Activated CD4-positive, alpha-beta T cell treated with anti-CD3 and anti-CD28 coated beads for 1 hour (primary cell): Measurements from ENCODE around the gene ARHGAP27.

Source experiments
- DNase-seq: peaks from one replicate; pipeline ENCODE4 v3.0.0-alpha.2; 2020

Gene ARHGAP27

GRCh38 chr17:45408611-45409421 is 23.9 kb downstream of the ARHGAP27 start:
- no peak for DNase-seq

GRCh38 chr17:45406107-45406506 is 26.6 kb downstream of the ARHGAP27 start:
- no peak for DNase-seq

- no peak for DNase-seq
Observed at GRCh38 chr17:45405250-45406086, 27.2 kb downstream of the ARHGAP27 start.

- DNase-seq, result no peak
Observed at GRCh38 chr17:45404870-45405249, 27.8 kb downstream of the ARHGAP27 start.

GRCh38 chr17:45403906-45404490 is 28.7 kb downstream of the ARHGAP27 start:
- no peak for DNase-seq

DNA sequence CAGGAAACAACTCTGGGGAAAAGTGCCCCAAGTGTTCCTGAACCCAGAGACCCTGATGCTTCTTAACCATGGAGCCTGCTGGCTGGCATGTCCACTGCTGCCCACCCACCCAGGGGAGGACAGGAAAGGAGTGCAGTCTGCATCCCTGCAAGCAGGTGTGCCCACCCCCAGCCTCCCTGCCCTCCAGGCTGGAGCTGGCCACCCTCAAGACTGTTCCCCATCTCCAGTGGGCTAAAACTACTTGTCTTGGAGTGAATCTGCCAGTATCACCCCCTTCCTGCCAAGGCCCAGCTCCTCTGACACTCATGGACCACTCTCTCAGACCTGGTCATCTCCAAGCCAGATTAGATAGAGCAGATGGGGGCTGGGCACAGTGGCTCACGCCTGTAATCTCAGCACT is 29.8 kb downstream of the ARHGAP27 start:
- DNase-seq, result no peak

GRCh38 chr17:45398800-45399199 is 33.9 kb downstream of the ARHGAP27 start:
- DNase-seq, result no peak

DNA sequence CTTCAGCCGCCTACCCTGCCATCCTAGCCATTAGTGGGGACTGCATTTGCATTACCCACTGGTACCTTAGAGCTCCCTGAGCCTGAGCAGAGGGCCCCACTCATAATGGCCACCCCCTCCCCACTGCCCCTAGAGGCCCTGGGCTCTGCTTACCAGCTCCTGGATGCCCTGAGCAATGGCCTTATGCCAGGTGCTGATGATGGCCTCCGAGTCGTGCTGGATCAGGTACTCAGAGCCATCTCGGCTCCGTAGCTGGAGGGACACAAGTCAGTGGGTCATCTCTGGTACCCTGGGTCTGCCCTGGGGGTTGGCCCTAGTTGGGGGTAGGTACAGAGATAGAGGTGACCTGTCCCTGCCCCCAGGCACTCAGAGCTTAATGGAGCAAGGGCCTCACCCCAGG is 34.9 kb downstream of the ARHGAP27 start:
- DNase-seq, result no peak

- DNase-seq, result no peak
Observed at GRCh38 chr17:45396496-45397205, 36.0 kb downstream of the ARHGAP27 start.

DNA sequence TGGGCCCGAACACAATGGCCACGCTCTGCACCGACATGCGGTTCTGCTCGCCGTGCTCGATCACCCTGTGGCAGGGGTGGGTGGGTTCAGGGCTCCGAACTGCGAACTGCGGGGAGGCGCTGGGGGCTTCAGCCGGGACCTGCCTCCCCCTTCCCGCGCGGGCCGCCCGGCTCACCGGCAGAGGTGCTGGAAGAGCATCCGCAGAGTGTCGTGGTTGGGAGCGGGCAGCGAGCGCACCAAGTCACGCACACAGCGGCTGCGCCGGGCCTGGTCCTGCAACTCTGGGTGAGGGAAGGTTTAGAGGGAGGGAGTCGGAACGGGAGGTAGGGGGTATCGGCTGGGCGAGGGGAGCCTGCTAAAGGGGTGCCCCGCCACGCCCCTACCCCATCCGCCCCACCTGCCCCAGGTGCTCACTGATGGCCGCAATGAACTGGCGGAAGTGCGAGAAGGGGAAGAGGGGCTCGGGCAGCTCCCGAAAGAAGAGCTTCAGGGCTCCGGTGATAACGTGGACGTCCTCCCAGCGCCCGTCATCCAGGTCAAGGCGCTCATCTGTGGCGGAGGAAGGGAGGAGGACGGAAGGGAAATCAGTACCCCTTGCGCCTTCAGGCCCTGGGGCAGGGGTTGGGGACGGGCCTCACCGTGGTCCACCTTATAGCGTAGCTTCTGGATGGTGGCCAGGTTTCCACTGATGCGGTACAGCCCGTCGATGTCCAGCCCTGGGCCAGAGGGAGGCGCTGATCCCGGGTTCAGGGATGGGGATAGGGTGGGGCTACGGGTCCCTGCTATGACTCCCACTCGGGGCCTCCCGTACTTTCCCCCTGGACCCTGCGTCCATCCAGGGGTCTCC is 36.9 kb downstream of the ARHGAP27 start:
- DNase-seq, result no peak

- DNase-seq, result no peak
Observed at GRCh38 chr17:45394913-45395568, 37.6 kb downstream of the ARHGAP27 start.

GRCh38 chr17:45394564-45394912 is 38.1 kb downstream of the ARHGAP27 start:
- DNase-seq, result no peak

GRCh38 chr17:45394091-45394490 is 38.6 kb downstream of the ARHGAP27 start:
- no peak for DNase-seq

- no peak for DNase-seq
Observed at GRCh38 chr17:45393411-45393810, 39.3 kb downstream of the ARHGAP27 start.

GRCh38 chr17:45391918-45392317 is 40.8 kb downstream of the ARHGAP27 start:
- DNase-seq, result no peak

DNA sequence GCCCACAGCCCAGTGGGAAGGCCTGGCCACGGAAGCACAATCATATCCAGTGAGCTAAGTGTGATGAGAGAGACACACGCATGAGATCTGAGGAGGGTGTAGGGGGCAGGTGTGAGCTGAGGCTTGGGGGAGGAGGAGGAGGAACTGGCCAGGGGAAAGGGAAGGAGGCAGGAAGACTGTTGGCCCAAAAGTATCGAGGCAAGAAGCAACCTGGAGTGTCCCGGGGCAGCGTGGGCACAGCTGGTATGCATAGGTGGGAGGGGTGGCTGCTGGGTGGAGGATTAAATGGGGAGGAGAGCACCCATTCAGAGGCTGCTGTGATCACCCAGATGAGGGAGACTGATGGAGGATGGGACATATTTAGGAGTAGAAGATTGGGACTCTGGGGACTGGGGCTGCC is 41.4 kb downstream of the ARHGAP27 start:
- DNase-seq, result no peak

GRCh38 chr17:45389354-45389753 is 43.3 kb downstream of the ARHGAP27 start:
- no peak for DNase-seq

- DNase-seq, result no peak
Observed at GRCh38 chr17:45388604-45389325, 43.9 kb downstream of the ARHGAP27 start.

- DNase-seq, result no peak
Observed at GRCh38 chr17:45387739-45388138, 44.9 kb downstream of the ARHGAP27 start.

GRCh38 chr17:45386178-45386577 is 46.5 kb downstream of the ARHGAP27 start:
- DNase-seq, result no peak
